C4-2B (cell line): ENCODE measurements around the gene CASZ1.

Experiments
- H3K27ac ChIP-seq: fragments of 450-650 bp; 2 replicates; pipeline ENCODE4 v1.5.1; 2017
- ZFX ChIP-seq: fragments of 450-650 bp; IDR thresholded peaks from 2 replicates; pipeline ENCODE4 v1.6.1; 2017
- TF ChIP-seq, protein P1 (sequence below): fragments of 450-650 bp; conservative IDR thresholded peaks from 2 replicates; pipeline ENCODE4 v1.5.1; 2017; ENCODE audit warnings: mild to moderate bottlenecking

Gene CASZ1

GRCh38 chr1:10596780-10597179, 199.7 kb downstream of the CASZ1 start:
- TF ChIP-seq ZFX = no peak
- TF ChIP-seq, protein P1, sequence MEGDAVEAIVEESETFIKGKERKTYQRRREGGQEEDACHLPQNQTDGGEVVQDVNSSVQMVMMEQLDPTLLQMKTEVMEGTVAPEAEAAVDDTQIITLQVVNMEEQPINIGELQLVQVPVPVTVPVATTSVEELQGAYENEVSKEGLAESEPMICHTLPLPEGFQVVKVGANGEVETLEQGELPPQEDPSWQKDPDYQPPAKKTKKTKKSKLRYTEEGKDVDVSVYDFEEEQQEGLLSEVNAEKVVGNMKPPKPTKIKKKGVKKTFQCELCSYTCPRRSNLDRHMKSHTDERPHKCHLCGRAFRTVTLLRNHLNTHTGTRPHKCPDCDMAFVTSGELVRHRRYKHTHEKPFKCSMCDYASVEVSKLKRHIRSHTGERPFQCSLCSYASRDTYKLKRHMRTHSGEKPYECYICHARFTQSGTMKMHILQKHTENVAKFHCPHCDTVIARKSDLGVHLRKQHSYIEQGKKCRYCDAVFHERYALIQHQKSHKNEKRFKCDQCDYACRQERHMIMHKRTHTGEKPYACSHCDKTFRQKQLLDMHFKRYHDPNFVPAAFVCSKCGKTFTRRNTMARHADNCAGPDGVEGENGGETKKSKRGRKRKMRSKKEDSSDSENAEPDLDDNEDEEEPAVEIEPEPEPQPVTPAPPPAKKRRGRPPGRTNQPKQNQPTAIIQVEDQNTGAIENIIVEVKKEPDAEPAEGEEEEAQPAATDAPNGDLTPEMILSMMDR = no peak
- no peak overlapping the region for H3K27ac ChIP-seq

DNA sequence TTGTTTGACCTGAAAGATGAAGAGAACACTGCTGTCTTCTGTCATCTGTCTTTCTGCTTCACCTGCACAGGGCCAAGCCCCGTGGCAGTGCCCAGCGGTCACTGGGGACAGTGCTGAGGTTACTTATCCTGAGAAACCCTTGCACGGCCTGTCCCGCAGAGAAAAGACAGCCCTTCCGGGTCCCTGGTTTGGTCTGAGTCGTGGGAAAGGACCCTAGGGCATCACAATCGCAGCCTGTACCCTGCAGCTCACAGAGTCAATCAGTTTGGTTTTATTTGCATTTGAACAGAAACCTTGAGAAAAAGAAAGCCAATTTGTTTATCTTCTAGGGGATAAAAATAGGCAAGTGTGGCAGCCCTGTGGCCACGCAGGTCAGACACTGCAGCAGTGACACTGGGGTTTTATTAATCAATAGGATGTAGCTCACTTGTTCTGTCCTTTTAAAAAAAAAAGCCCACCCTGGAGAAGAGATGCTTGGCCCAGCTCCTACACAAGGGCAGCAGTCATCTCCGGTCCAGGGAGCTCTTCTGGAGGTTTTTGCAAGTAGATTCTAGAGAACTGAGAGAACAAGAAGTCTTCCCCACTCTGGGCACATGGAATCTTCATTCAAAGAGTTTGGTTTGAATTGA, 201.7 kb downstream of the CASZ1 start:
- TF ChIP-seq ZFX = no peak
- TF ChIP-seq, protein P1 = no peak
- H3K27ac ChIP-seq = no peak overlapping the region

GRCh38 chr1:10593750-10594149, 202.7 kb downstream of the CASZ1 start:
- no peak overlapping the region for H3K27ac ChIP-seq
- no peak for TF ChIP-seq ZFX
- TF ChIP-seq, protein P1 = no peak

DNA sequence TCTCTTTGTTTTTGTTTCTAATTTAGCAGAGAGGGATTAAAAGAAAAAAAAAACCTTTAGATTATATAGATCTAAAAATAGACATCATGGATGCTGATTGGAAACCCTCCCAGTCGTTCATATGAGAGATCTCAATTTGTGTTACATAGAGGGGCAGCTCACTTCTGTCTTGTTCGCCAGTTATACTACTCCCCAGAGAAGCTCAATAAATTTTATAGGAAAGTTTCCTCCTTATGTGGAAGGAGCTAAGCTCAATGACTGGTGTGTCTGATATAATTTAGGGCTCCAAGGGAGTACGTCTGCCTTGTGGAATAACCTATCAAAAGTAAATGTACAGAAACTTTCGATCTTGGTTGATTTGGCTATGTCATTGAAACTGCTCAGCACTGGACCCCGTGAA, 204.1 kb downstream of the CASZ1 start:
- H3K27ac ChIP-seq = no peak overlapping the region
- TF ChIP-seq, protein P1 = no peak
- TF ChIP-seq ZFX = no peak

DNA sequence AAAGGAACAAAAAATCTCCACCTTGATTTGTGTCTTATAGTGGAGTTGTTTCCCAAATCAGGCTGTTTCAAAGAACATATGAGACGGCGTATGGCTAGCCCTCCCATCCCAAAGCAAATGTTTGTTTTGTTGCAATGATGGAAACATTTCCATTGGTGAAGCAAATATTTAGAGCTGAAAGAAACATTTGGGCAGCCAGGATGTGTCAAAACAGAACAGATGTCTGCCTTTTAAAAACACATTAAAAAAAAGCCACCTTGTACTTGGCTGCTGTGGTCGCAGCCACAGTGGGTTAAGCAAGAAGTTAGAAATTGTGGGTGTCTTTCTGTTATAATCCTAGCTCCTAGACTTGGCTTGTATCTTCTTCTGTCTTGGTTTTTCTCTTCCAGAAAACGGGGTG, 205.4 kb downstream of the CASZ1 start:
- TF ChIP-seq, protein P1 = no peak
- no peak for TF ChIP-seq ZFX
- H3K27ac ChIP-seq = no peak overlapping the region

DNA sequence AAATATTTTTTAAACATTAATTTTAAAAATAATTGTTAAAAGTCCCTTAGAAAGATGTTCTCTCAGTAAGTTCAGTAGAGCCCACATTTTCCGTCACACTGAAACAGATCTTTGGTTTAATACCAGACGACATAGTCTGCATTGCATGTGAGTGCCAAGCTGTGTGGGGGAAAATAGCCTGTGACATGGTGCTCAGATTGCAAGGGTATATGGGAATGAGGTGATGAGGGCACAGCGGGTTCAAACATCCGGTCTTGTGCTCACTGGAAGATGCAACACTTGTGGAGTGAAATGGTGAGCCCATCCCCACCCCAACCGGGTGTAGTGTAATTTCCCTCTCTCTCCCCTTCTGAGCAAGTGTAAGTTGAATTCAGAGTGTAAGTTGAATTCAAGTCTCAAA, 207.4 kb downstream of the CASZ1 start:
- TF ChIP-seq, protein P1 = no peak
- no peak for TF ChIP-seq ZFX
- H3K27ac ChIP-seq = no peak overlapping the region

GRCh38 chr1:10588640-10589039, 207.8 kb downstream of the CASZ1 start:
- TF ChIP-seq ZFX = no peak
- TF ChIP-seq, protein P1 = no peak
- no peak overlapping the region for H3K27ac ChIP-seq
